Kidney (tissue), 14 donors: ENCODE results near the gene ASGR2. TPM values are rescaled to one million over a fixed set of nuclear protein-coding genes. Genes with fewer than 3 reads are reported as not detected.

Experiments
- DNase-seq, 5 donors: peaks; one replicate each; pipeline ENCODE4 v3.0.0-alpha.2; 2013 to 2020
- FAIRE-seq: peaks from 2 replicates; lab custom pipeline; 2012; peaks lifted over from hg19 to GRCh38; lab: Jason Lieb, UNC
- H3K27ac ChIP-seq, 2 donors: one replicate each; pipeline ENCODE4 v1.7.0; 2013; ENCODE audit warnings: low read depth in 2 of 2, low read length in 2 of 2, inconsistent platforms in 1 of 2
- H3K27me3 ChIP-seq: one replicate; pipeline ENCODE4 v1.7.1; 2013; ENCODE audit warnings: low read length, inconsistent platforms; ENCODE audit not compliant: control insufficient read depth, insufficient read depth
- H3K36me3 ChIP-seq, 3 donors: one replicate each; pipeline versions ENCODE4 v1.7.0 to v1.7.1; 2013; ENCODE audit warnings: low read length in 3 of 3, control low read depth in 1 of 3, inconsistent platforms in 1 of 3; ENCODE audit not compliant: insufficient read depth in 3 of 3, control insufficient read depth in 2 of 3
- H3K4me1 ChIP-seq, 3 donors: one replicate each; pipeline versions ENCODE4 v1.7.0 to v1.7.1; 2013; ENCODE audit warnings: low read length in 3 of 3, inconsistent platforms in 1 of 3, low read depth in 1 of 3; ENCODE audit not compliant: control insufficient read depth in 2 of 3, insufficient read depth in 2 of 3
- H3K4me3 ChIP-seq, 3 donors: one replicate each; pipeline versions ENCODE4 v1.7.0 to v1.8.1; 2013; ENCODE audit warnings: low read length in 3 of 3, control low read depth in 1 of 3, inconsistent platforms in 1 of 3
- H3K9ac ChIP-seq, 3 donors: one replicate each; pipeline versions ENCODE4 v1.7.0 to v1.7.1; 2013; ENCODE audit warnings: low read length in 3 of 3, control low read depth in 1 of 3, inconsistent platforms in 1 of 3
- H3K9me3 ChIP-seq, 3 donors: one replicate each; pipeline versions ENCODE4 v1.7.0 to v1.7.1; 2013; ENCODE audit warnings: low read length in 3 of 3, control low read depth in 1 of 3, inconsistent platforms in 1 of 3; ENCODE audit not compliant: control insufficient read depth in 2 of 3, insufficient read depth in 1 of 3
- intact Hi-C: fragments of 100-400 bp; cut with DNase I; formaldehyde crosslinking; loops from one replicate; pipeline ENCODE4 v1.11.1; 2022
- polyA plus RNA-seq: library from polyadenylated mRNA; stranded (reverse); fragments of 350-450 nt; fragmentation: Illumina TruSeq; extraction: RNeasy Lipid Tissue Mini Kit (QIAGEN cat#74804); gene quantifications from one replicate; pipeline ENCODE4 v1.2.3, GENCODE V29; 2014; ENCODE audit warnings: low read depth, low replicate concordance; ENCODE audit not compliant: insufficient read depth
- total RNA-seq: library from RNA; stranded (reverse); fragmentation: NEBNext Ultra II Directional; extraction: Animal tissue kit (Norgen Biotek cat#: 25700); gene quantifications from one replicate; pipeline ENCODE4 v1.2.1, GENCODE V29; 2021
- TF ChIP-seq, protein P1 (sequence below): IDR thresholded peaks from 3 replicates; pipeline ENCODE4 v1.5.1; 2012; ENCODE audit warnings: mild to moderate bottlenecking, moderate library complexity, borderline replicate concordance; ENCODE audit not compliant: insufficient read depth; ENCODE audit errors: extremely low read depth
- donor health status: control.
- donor health status: control.
- donor health status: control.
- donor health status: control.
- donor health status: control.
- donor health status: DM: yes; HTN: yes; CAD: no.
- donor health status: Normal renal cell carcinoma (clear cell type).

ASGR2 gene
- total and polyA plus RNA-seq, 2 donors from 2014 or later, result 1.2 to 1.4 TPM

- intact Hi-C loops, result no loop called here
Measured at GRCh38 chr17:7108560-7108925, 6.1 kb downstream of the ASGR2 start.

DNA sequence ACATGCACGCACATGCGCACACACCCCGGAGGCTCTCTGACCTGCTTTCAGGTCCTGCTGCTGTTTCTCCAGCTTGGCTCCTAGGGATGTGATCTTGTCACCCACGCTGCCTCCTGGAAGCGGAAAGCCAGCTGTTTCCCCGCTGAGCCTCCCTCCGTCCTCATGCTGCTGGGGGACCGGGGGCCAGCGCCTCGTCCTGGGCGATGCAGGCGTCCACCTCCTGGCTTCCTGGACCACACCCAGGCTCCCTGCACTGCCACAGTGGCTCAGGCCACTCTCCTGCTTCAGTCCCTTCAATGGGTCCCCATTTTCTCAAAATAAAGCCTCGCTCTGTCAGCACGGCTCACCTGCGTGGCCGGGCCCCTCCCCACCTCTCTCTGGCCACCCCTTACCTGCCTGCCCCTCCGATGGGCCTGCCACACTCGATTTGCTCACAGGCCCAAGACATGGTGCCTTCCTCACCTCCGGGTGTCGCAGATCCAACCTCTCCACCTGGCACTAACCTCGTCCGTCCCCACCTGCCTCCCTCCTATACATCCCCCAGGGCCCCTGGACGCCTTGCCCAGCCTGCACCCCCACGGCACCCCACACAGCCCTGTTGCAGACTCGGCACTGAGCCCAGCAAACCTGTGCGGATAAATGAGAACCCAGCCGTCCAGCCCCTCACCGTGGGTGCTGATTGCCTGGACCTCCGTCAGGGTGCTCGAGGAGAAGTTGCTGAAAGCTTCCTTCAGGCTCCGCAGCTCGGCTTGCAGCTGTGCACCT is 6.6 kb downstream of the ASGR2 start:
- Histone ChIP-seq H3K4me3 (no peak overlapping the region), H3K9ac (no peak overlapping the region), H3K36me3 (no peaks in the 10 kb centered on the region), H3K27ac (no peak overlapping the region), H3K9me3 (no peaks in the 10 kb centered on the region), H3K27me3 (no peaks in the 10 kb centered on the region), H3K4me1 (no peaks in the 10 kb centered on the region)
- no peak for DNase-seq
- intact Hi-C loops, result no loop called here
- FAIRE-seq, result no peak
- TF ChIP-seq, protein P1, sequence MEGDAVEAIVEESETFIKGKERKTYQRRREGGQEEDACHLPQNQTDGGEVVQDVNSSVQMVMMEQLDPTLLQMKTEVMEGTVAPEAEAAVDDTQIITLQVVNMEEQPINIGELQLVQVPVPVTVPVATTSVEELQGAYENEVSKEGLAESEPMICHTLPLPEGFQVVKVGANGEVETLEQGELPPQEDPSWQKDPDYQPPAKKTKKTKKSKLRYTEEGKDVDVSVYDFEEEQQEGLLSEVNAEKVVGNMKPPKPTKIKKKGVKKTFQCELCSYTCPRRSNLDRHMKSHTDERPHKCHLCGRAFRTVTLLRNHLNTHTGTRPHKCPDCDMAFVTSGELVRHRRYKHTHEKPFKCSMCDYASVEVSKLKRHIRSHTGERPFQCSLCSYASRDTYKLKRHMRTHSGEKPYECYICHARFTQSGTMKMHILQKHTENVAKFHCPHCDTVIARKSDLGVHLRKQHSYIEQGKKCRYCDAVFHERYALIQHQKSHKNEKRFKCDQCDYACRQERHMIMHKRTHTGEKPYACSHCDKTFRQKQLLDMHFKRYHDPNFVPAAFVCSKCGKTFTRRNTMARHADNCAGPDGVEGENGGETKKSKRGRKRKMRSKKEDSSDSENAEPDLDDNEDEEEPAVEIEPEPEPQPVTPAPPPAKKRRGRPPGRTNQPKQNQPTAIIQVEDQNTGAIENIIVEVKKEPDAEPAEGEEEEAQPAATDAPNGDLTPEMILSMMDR, result no peak

More at GRCh38 chr17:7108560-7108925, 6.1 kb downstream of the ASGR2 start:
- Histone ChIP-seq H3K27me3 (no peaks in the 10 kb centered on the region), H3K4me1 (peaks cover 0 to 2% (median 0%) of the 10 kb centered on the region in 3 donors), H3K36me3 (no peaks in the 10 kb centered on the region), H3K4me3 (no peak overlapping the region), H3K9me3 (peaks cover 0 to 4% (median 0%) of the 10 kb centered on the region in 3 donors), H3K9ac (no peak overlapping the region), H3K27ac (no peak overlapping the region)
- DNase-seq, result no peak
- TF ChIP-seq, protein P1, result no peak
- FAIRE-seq, result no peak

- Histone ChIP-seq H3K27ac (no peak overlapping the region), H3K9ac (no peak overlapping the region), H3K9me3 (no peaks in the 10 kb centered on the region), H3K36me3 (no peaks in the 10 kb centered on the region), H3K4me3 (no peak overlapping the region), H3K27me3 (no peaks in the 10 kb centered on the region), H3K4me1 (no peaks in the 10 kb centered on the region)
- TF ChIP-seq, protein P1, result no peak
- FAIRE-seq, result no peak
- DNase-seq, result no peak
- intact Hi-C loops, result no loop called here
Measured at GRCh38 chr17:7107012-7107754, 7.4 kb downstream of the ASGR2 start.
